Upper lobe of left lung (tissue), 6 donors: ENCODE measurements around the gene NKX2-1. TPM values are rescaled to one million over a fixed set of nuclear protein-coding genes. Genes with fewer than 3 reads are reported as not detected.

ENCODE experiments used
- ATAC-seq, 2 donors: fragments of 200-7000 bp; cut with Tn5 transposase; one replicate each; pipeline ENCODE4 v1.9.1; 2022; ENCODE audit warnings: mild to moderate bottlenecking in 2 of 2, moderate library complexity in 2 of 2; ENCODE audit not compliant: low FRiP score in 2 of 2
- DNase-seq, 2 donors: peaks; one replicate each; pipeline ENCODE4 v3.0.0-alpha.2; 2019 to 2020
- H3K27ac ChIP-seq, 4 donors: fragments of 200-600 bp; sonication (generic); one replicate each; pipeline ENCODE4 v1.5.1; 2016 to 2019
- H3K27me3 ChIP-seq, 4 donors: fragments of 200-600 bp; sonication (generic); one replicate each; pipeline ENCODE4 v1.5.1; 2017 to 2019
- H3K36me3 ChIP-seq, 4 donors: fragments of 200-600 bp; sonication (generic); one replicate each; pipeline ENCODE4 v1.5.1; 2016 to 2019
- H3K4me1 ChIP-seq, 4 donors: fragments of 200-600 bp; sonication (generic); one replicate each; pipeline ENCODE4 v1.5.1; 2018 to 2019
- H3K4me3 ChIP-seq, 4 donors: fragments of 200-600 bp; sonication (generic); one replicate each; pipeline ENCODE4 v1.5.1; 2017 to 2019; ENCODE audit warnings: mild to moderate bottlenecking in 2 of 4, moderate library complexity in 1 of 4
- H3K9me3 ChIP-seq, 4 donors: fragments of 200-600 bp; sonication (generic); one replicate each; pipeline ENCODE4 v1.5.1; 2018 to 2019
- CTCF ChIP-seq, 6 experiments: fragments of 450-650 bp in 4 of 6; fragments of 200-600 bp in 2 of 6; sonication (generic) in 2 of 6; IDR thresholded peaks; one replicate each; pipeline ENCODE4 v1.5.1; 2016 to 2019; ENCODE audit warnings: antibody characterized with exemption in 6 of 6
- EP300 ChIP-seq, 4 donors: sonication (generic); formaldehyde crosslinking; IDR thresholded peaks; one replicate each; pipeline ENCODE4 v1.5.1; 2017; ENCODE audit warnings: antibody characterized with exemption in 4 of 4, control low read depth in 2 of 4
- POLR2A ChIP-seq, 4 donors: fragments of 450-650 bp; IDR thresholded peaks; one replicate each; pipeline ENCODE4 v1.5.1; 2016 to 2017; ENCODE audit warnings: antibody characterized with exemption in 4 of 4, mild to moderate bottlenecking in 2 of 4
- POLR2AphosphoS5 ChIP-seq, 2 donors: sonication (generic); formaldehyde crosslinking; IDR thresholded peaks; one replicate each; pipeline ENCODE4 v1.5.1; 2017; ENCODE audit warnings: antibody characterized with exemption in 2 of 2
- WGBS, 2 donors: methylation state at CpG; one replicate each; pipeline ENCODE4 v1.1.5; 2017 to 2018; 5-methylcytosine and 5-hydroxymethylcytosine counted together
- total RNA-seq, 6 donors: library from RNA; depleted of rRNA in 4 of 6; stranded (reverse); fragments of >200 nt in 4 of 6; gene quantifications; one replicate each; pipeline versions ENCODE4 v1.1.0 to v1.2.1, GENCODE V29; 2016 to 2021
- donor health status: DM: no; HTN: no; CAD: no; lungs with moderate emphysema.
- donor health status: DM: no; HTN: yes; CAD: no; lungs with severe emphysema.

NKX2-1 gene
- 100 to 1,000 TPM; 140 to 467 (median 284) TPM for total RNA-seq

GRCh38 chr14:36519431-36520321 lies at the start of gene NKX2-1:
NKX2-1 (minus strand) TSS chr14:36520232; CDS start chr14:36520129, 103 bp downstream.
- DNase-seq (peak; percentile 77 to 86), ATAC-seq (peak; percentile 5 to 72)
- Histone ChIP-seq H3K27me3 (peaks cover 0 to 59% (median 22%) of the 10 kb centered on the region in 4 donors), H3K4me1 (peaks cover 16 to 66% (median 31%) of the 10 kb centered on the region in 4 donors), H3K9me3 (no peaks in the 10 kb centered on the region), H3K27ac (peak within 1 kb of the TSS; percentile 83 to 93 (median 88)), H3K36me3 (no peaks in the 10 kb centered on the region), H3K4me3 (peak within 1 kb of the TSS; percentile 6 to 54 (median 44))
- TF ChIP-seq POLR2AphosphoS5 (IDR thresholded peaks at IDR 0.05) = peak in 1 of 2 donors; percentile 41
- no peak for TF ChIP-seq EP300 (IDR thresholded peaks at IDR 0.05)
- peak in 3 of 6 experiments; percentile 18 to 36 (median 31) for TF ChIP-seq CTCF (IDR thresholded peaks at IDR 0.05)
- peak in 3 of 4 donors; percentile 35 to 59 (median 52) for TF ChIP-seq POLR2A (IDR thresholded peaks at IDR 0.05)
- WGBS, 2 donors = 2 to 4% methylated on average over 31 to 44 of the region's 49 CpGs

- no peaks in the 10 kb centered on the region for H3K4me1 ChIP-seq
- ATAC-seq (no peak), DNase-seq (no peak)
- H3K36me3 ChIP-seq = no peaks in the 10 kb centered on the region
- no peaks in the 10 kb centered on the region for H3K27me3 ChIP-seq
- H3K27ac ChIP-seq = no peak overlapping the region
- no peaks in the 10 kb centered on the region for H3K9me3 ChIP-seq
- TF ChIP-seq EP300 (IDR thresholded peaks at IDR 0.05) (no peak), POLR2AphosphoS5 (IDR thresholded peaks at IDR 0.05) (no peak), CTCF (IDR thresholded peaks at IDR 0.05) (peak in 4 of 6 experiments; percentile 35 to 41 (median 39))
- 62 to 64% methylated on average over 9 of the region's 9 CpGs for WGBS, 2 donors
- H3K4me3 ChIP-seq = no peak overlapping the region
Observed at GRCh38 chr14:36556811-36557433, 36.9 kb upstream of the NKX2-1 start.

DNA sequence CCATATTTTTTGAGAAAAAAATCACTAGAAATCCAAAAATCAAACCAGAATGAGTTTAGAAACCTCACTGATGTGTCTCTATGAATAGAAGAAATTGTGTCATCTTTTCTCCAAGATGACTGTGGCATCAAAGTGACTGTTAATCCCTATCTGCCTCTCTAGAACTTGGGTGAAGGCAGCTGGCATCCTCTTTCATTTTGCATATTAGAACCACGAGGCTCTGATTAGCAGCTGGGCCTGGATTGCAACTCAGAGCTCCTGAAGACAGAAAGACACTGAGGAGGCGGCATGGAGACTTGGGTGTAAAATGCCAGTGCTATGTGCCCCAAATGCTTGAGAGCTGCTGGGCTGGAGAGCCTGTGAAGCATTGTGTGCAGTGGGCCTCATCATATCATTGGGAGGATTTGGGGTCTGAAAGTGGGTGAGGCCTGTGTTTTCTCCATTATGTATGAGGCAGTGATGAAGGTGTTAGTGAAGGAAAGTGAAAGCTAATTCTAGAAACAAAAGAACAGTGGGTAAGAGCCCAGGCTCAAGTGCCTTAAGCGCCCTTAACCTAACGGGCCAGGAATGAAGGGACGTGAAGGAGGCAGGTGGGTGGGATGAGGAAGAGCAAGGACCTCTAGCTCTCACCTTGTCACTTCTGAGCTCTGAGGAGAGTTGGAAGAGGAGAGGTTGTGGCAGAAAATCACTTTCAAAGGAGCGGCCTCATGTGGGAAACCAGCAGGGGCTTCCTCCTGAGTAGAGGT lies 36.1 kb upstream of the NKX2-1 start:
- H3K36me3 ChIP-seq = no peaks in the 10 kb centered on the region
- no peak overlapping the region for H3K4me3 ChIP-seq
- DNase-seq = no peak
- WGBS, 2 donors = 71 to 75% methylated on average over 6 of the region's 6 CpGs
- no peak overlapping the region for H3K27ac ChIP-seq
- no peaks in the 10 kb centered on the region for H3K4me1 ChIP-seq
- no peak for TF ChIP-seq POLR2A (IDR thresholded peaks at IDR 0.05)
- TF ChIP-seq CTCF (IDR thresholded peaks at IDR 0.05) = no peak
- TF ChIP-seq EP300 (IDR thresholded peaks at IDR 0.05) = no peak
- no peak for TF ChIP-seq POLR2AphosphoS5 (IDR thresholded peaks at IDR 0.05)
- H3K27me3 ChIP-seq = no peaks in the 10 kb centered on the region
- H3K9me3 ChIP-seq = no peaks in the 10 kb centered on the region
- no peak for ATAC-seq

- Histone ChIP-seq H3K9me3 (no peaks in the 10 kb centered on the region), H3K4me1 (no peaks in the 10 kb centered on the region), H3K27ac (no peak overlapping the region), H3K27me3 (no peaks in the 10 kb centered on the region), H3K4me3 (no peak overlapping the region), H3K36me3 (no peaks in the 10 kb centered on the region)
- WGBS, 2 donors = 40 to 41% methylated on average over 4 of the region's 4 CpGs
- DNase-seq = no peak
- ATAC-seq = peak; percentile 68
- TF ChIP-seq POLR2A (IDR thresholded peaks at IDR 0.05) = no peak
- TF ChIP-seq EP300 (IDR thresholded peaks at IDR 0.05) = no peak
- TF ChIP-seq POLR2AphosphoS5 (IDR thresholded peaks at IDR 0.05) = no peak
- peak in 5 of 6 experiments; percentile 27 to 44 (median 32) for TF ChIP-seq CTCF (IDR thresholded peaks at IDR 0.05)
Observed at GRCh38 chr14:36553656-36554260, 33.7 kb upstream of the NKX2-1 start.
